HFF-Myc (cell line): ENCODE data around the gene GPR176.

Experiments
- DNase-seq: peaks from one replicate; pipeline ENCODE4 v3.0.0-alpha.2; 2011; ENCODE audit warnings: low read depth; ENCODE audit errors: extremely low read depth
- H3K4me3 ChIP-seq: replicated peaks from 2 replicates; pipeline ENCODE4 v1.5.1; 2011; ENCODE audit warnings: low read depth, mild to moderate bottlenecking, control low read depth, low read length
- CTCF ChIP-seq: IDR thresholded peaks from 2 replicates; pipeline ENCODE4 v1.5.1; 2012; ENCODE audit warnings: mild to moderate bottlenecking, low read depth, low read length, control low read depth; ENCODE audit errors: missing control alignments

GPR176 gene

GRCh38 chr15:39887211-39887610 lies 32.9 kb downstream of the GPR176 start:
- no peak overlapping the region for H3K4me3 ChIP-seq
- no peak for DNase-seq
- no peak for TF ChIP-seq CTCF

GRCh38 chr15:39886418-39886817 lies 33.6 kb downstream of the GPR176 start:
- no peak for DNase-seq
- no peak overlapping the region for H3K4me3 ChIP-seq
- TF ChIP-seq CTCF: no peak

GRCh38 chr15:39885099-39885777 lies 34.8 kb downstream of the GPR176 start:
- DNase-seq: no peak
- no peak for TF ChIP-seq CTCF
- no peak overlapping the region for H3K4me3 ChIP-seq

- H3K4me3 ChIP-seq: no peak overlapping the region
- TF ChIP-seq CTCF: no peak
- no peak for DNase-seq
Measured at GRCh38 chr15:39884351-39884750, 35.7 kb downstream of the GPR176 start.

GRCh38 chr15:39882602-39883001 lies 37.5 kb downstream of the GPR176 start:
- DNase-seq: no peak
- TF ChIP-seq CTCF: no peak

GRCh38 chr15:39881790-39882189 lies 38.3 kb downstream of the GPR176 start:
- no peak for DNase-seq
- no peak overlapping the region for H3K4me3 ChIP-seq
- no peak for TF ChIP-seq CTCF

More at GRCh38 chr15:39882602-39883001, 37.5 kb downstream of the GPR176 start:
- no peak overlapping the region for H3K4me3 ChIP-seq

- no peak for DNase-seq
- H3K4me3 ChIP-seq: no peak overlapping the region
- no peak for TF ChIP-seq CTCF
Measured at GRCh38 chr15:39880718-39881387, 39.2 kb downstream of the GPR176 start.
